Endothelial cell (in vitro differentiated cells): ENCODE results near the gene MNAT1. TPM values are rescaled to one million over a fixed set of nuclear protein-coding genes. Genes with fewer than 3 reads are reported as not detected.

Experiments used
- DNase-seq: peaks from one replicate; pipeline ENCODE4 v3.0.0; 2021; ENCODE audit warnings: low spot score
- H3K27ac Mint-ChIP-seq: one replicate; pipeline ENCODE4 v1.8.0; 2021; ENCODE audit warnings: mixed read lengths, inconsistent platforms; ENCODE audit not compliant: unreplicated experiment
- H3K27me3 Mint-ChIP-seq: one replicate; pipeline ENCODE4 v1.8.0; 2021; ENCODE audit warnings: mild to moderate bottlenecking, moderate library complexity, mixed read lengths, inconsistent platforms; ENCODE audit not compliant: unreplicated experiment
- H3K36me3 Mint-ChIP-seq: one replicate; pipeline ENCODE4 v1.8.0; 2021; ENCODE audit warnings: mild to moderate bottlenecking, low read depth, mixed read lengths, inconsistent platforms; ENCODE audit not compliant: unreplicated experiment
- H3K4me1 Mint-ChIP-seq: one replicate; pipeline ENCODE4 v1.8.0; 2021; ENCODE audit warnings: mild to moderate bottlenecking, mixed read lengths, inconsistent platforms; ENCODE audit not compliant: unreplicated experiment
- H3K4me3 Mint-ChIP-seq: one replicate; pipeline ENCODE4 v1.8.0; 2021; ENCODE audit warnings: mild to moderate bottlenecking, mixed read lengths, inconsistent platforms; ENCODE audit not compliant: unreplicated experiment
- H3K9me3 Mint-ChIP-seq: one replicate; pipeline ENCODE4 v1.8.0; 2021; ENCODE audit warnings: mixed read lengths, inconsistent platforms; ENCODE audit not compliant: unreplicated experiment
- CTCF ChIP-seq: fragments of 200-600 bp; sonication (generic); IDR thresholded peaks from one replicate; pipeline ENCODE4 v1.5.0; 2021; ENCODE audit warnings: antibody characterized with exemption; ENCODE audit not compliant: unreplicated experiment
- total RNA-seq: library from RNA; stranded (reverse); fragmentation: NEBNext Ultra II Directional; extraction: Animal tissue kit (Norgen Biotek cat#: 25700); gene quantifications from one replicate; pipeline ENCODE4 v1.2.1, GENCODE V29; 2021; ENCODE audit not compliant: unreplicated experiment

The MNAT1 gene
- total RNA-seq, 1 donor from 2014 or later, result 27.8 TPM

- no peaks in the 10 kb centered on the region for H3K36me3 Mint-ChIP-seq
- peaks cover 6% of the 10 kb centered on the region for H3K4me1 Mint-ChIP-seq
- TF ChIP-seq CTCF, result no peak
- H3K4me3 Mint-ChIP-seq, result no peak overlapping the region
- DNase-seq, result no peak
- H3K27me3 Mint-ChIP-seq, result no peaks in the 10 kb centered on the region
- H3K9me3 Mint-ChIP-seq, result no peaks in the 10 kb centered on the region
- H3K27ac Mint-ChIP-seq, result no peak overlapping the region
Measured at GRCh38 chr14:60803871-60804270, 69.3 kb downstream of the MNAT1 start.

- Mint-ChIP-seq H3K4me1 (peaks cover 6% of the 10 kb centered on the region), H3K4me3 (no peak overlapping the region), H3K27ac (no peak overlapping the region), H3K27me3 (no peaks in the 10 kb centered on the region), H3K36me3 (no peaks in the 10 kb centered on the region), H3K9me3 (no peaks in the 10 kb centered on the region)
- no peak for TF ChIP-seq CTCF
- DNase-seq, result no peak
Measured at GRCh38 chr14:60805841-60806430, 71.4 kb downstream of the MNAT1 start.

GRCh38 chr14:60807247-60807646, 72.7 kb downstream of the MNAT1 start:
- DNase-seq, result no peak
- Mint-ChIP-seq H3K27me3 (no peaks in the 10 kb centered on the region), H3K27ac (no peak overlapping the region), H3K4me3 (no peak overlapping the region), H3K4me1 (peaks cover 6% of the 10 kb centered on the region), H3K36me3 (peaks cover 6% of the 10 kb centered on the region), H3K9me3 (no peaks in the 10 kb centered on the region)
- no peak for TF ChIP-seq CTCF

GRCh38 chr14:60807971-60808370, 73.4 kb downstream of the MNAT1 start:
- no peak overlapping the region for H3K4me3 Mint-ChIP-seq
- H3K27ac Mint-ChIP-seq, result no peak overlapping the region
- H3K36me3 Mint-ChIP-seq, result peaks cover 14% of the 10 kb centered on the region
- H3K27me3 Mint-ChIP-seq, result no peaks in the 10 kb centered on the region
- TF ChIP-seq CTCF, result no peak
- peaks cover 6% of the 10 kb centered on the region for H3K4me1 Mint-ChIP-seq
- no peaks in the 10 kb centered on the region for H3K9me3 Mint-ChIP-seq
- no peak for DNase-seq

GRCh38 chr14:60812987-60813386, 78.4 kb downstream of the MNAT1 start:
- H3K4me3 Mint-ChIP-seq, result no peak overlapping the region
- H3K9me3 Mint-ChIP-seq, result no peaks in the 10 kb centered on the region
- no peak for DNase-seq
- H3K4me1 Mint-ChIP-seq, result no peaks in the 10 kb centered on the region
- no peaks in the 10 kb centered on the region for H3K27me3 Mint-ChIP-seq
- no peak overlapping the region for H3K27ac Mint-ChIP-seq
- no peak for TF ChIP-seq CTCF
- H3K36me3 Mint-ChIP-seq, result peaks cover 17% of the 10 kb centered on the region
